ENCODE results near the gene TMEM201.

DNA sequence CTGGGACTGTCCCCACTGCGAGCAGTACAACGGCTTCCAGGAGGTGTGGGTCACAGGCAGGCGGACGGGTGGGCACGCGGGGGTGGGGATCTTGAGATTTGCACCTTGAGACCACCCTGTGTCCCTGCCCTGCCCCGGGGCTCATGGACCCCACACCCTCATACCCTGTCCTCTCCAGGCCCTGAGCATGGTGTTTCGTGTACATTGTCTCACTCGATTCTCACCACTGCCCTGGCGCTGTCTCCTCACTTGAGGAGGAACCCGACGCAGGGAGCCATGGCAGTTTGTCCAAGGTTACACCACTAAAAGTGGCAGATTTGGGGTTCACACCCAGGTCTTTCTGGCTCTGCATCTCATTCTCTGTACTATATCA lies 7.2 kb downstream of the TMEM201 start:
- TF ChIP-seq, protein P1, sequence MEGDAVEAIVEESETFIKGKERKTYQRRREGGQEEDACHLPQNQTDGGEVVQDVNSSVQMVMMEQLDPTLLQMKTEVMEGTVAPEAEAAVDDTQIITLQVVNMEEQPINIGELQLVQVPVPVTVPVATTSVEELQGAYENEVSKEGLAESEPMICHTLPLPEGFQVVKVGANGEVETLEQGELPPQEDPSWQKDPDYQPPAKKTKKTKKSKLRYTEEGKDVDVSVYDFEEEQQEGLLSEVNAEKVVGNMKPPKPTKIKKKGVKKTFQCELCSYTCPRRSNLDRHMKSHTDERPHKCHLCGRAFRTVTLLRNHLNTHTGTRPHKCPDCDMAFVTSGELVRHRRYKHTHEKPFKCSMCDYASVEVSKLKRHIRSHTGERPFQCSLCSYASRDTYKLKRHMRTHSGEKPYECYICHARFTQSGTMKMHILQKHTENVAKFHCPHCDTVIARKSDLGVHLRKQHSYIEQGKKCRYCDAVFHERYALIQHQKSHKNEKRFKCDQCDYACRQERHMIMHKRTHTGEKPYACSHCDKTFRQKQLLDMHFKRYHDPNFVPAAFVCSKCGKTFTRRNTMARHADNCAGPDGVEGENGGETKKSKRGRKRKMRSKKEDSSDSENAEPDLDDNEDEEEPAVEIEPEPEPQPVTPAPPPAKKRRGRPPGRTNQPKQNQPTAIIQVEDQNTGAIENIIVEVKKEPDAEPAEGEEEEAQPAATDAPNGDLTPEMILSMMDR (IDR thresholded peaks at IDR 0.05; ENCODE audit: borderline replicate concordance, extremely low read depth, low read length, poor library complexity, severe bottlenecking), result no peak
- no peak for TF ChIP-seq EZH2 (IDR thresholded peaks at IDR 0.05; ENCODE audit: borderline replicate concordance, low read depth, low read length, severe bottlenecking)

Data from DND-41 (cell line).